H1 (cell line): ENCODE results near the gene BBS5. TPM values are rescaled to one million over a fixed set of nuclear protein-coding genes. Genes with fewer than 3 reads are reported as not detected.

Experiments
- CTCF ChIA-PET: fragments of 300-600 bp; sonication (Branson Sonifier 250); formaldehyde crosslinking; loops from one replicate; lab custom pipeline; 2021; ENCODE audit not compliant: partially characterized antibody; lab: Charles Lee
- POLR2A ChIA-PET: fragments of 300-600 bp; sonication (Branson Sonifier 250); formaldehyde crosslinking; loops from one replicate; lab custom pipeline; 2021; ENCODE audit warnings: inconsistent platforms; ENCODE audit not compliant: partially characterized antibody; lab: Charles Lee
- DNase-seq, 2 experiments: peaks; one replicate each; pipeline versions ENCODE4 v3.0.0 to v3.0.0-alpha.2; 2010 to 2022; ENCODE audit warnings: low spot score in 2 of 2, low read depth in 1 of 2, mixed read lengths in 1 of 2
- FAIRE-seq: peaks from 2 replicates; lab custom pipeline; 2011; peaks lifted over from hg19 to GRCh38; lab: Jason Lieb, UNC
- H2AFZ ChIP-seq: 2 replicates; pipeline ENCODE4 v1.8.1; 2012; ENCODE audit warnings: low read length, inconsistent platforms
- H2AK5ac ChIP-seq: 2 replicates; pipeline ENCODE4 v1.6.1; 2013; ENCODE audit warnings: low read depth, low read length
- H2BK120ac ChIP-seq: replicated peaks from 2 replicates; pipeline ENCODE3; 2013; ENCODE audit warnings: low read depth, low read length, inconsistent platforms
- H2BK12ac ChIP-seq: 2 replicates; pipeline ENCODE4 v1.6.1; 2013; ENCODE audit warnings: low read depth, low read length
- H2BK15ac ChIP-seq: 2 replicates; pipeline ENCODE4 v1.6.1; 2013; ENCODE audit warnings: low read length
- H2BK20ac ChIP-seq: 2 replicates; pipeline ENCODE4 v1.6.1; 2013; ENCODE audit warnings: low read length
- H2BK5ac ChIP-seq: 2 replicates; pipeline ENCODE4 v1.6.1; 2013; ENCODE audit warnings: low read depth, low read length
- H3K14ac ChIP-seq: 2 replicates; pipeline ENCODE4 v1.6.1; 2013; ENCODE audit warnings: inconsistent platforms; ENCODE audit not compliant: insufficient read length
- H3K18ac ChIP-seq: 2 replicates; pipeline ENCODE4 v1.6.1; 2013; ENCODE audit warnings: low read length; ENCODE audit errors: extremely low read depth
- H3K23ac ChIP-seq: 2 replicates; pipeline ENCODE4 v1.6.1; 2013; ENCODE audit warnings: inconsistent platforms; ENCODE audit not compliant: insufficient read length
- H3K23me2 ChIP-seq: 2 replicates; pipeline ENCODE4 v1.6.1; 2013; ENCODE audit warnings: low read depth, low read length
- H3K27ac ChIP-seq: 2 replicates; pipeline ENCODE4 v1.6.1; 2011; ENCODE audit warnings: low read depth, low read length, inconsistent platforms
- H3K27me3 ChIP-seq, 4 experiments: replicated peaks in 1 of 4; 1 replicate in 1 of 4; 2 replicates in 3 of 4; pipeline versions ENCODE4 v1.6.1 to v1.8.1; 2011 to 2013; ENCODE audit warnings: low read length in 3 of 4, mild to moderate bottlenecking in 3 of 4, inconsistent platforms in 2 of 4, mixed read lengths in 2 of 4, moderate library complexity in 1 of 4; ENCODE audit not compliant: control insufficient read depth in 3 of 4, insufficient read depth in 3 of 4; ENCODE audit errors: extremely low read depth in 1 of 4
- H3K36me3 ChIP-seq, 4 experiments: 2 replicates each; pipeline versions ENCODE4 v1.6.1 to v1.8.1; 2011 to 2013; ENCODE audit warnings: mild to moderate bottlenecking in 4 of 4, low read length in 3 of 4, moderate library complexity in 2 of 4, control low read depth in 1 of 4, inconsistent platforms in 1 of 4; ENCODE audit not compliant: insufficient read depth in 4 of 4, control insufficient read depth in 2 of 4
- H3K4ac ChIP-seq: replicated peaks from 2 replicates; pipeline ENCODE3; 2013; ENCODE audit warnings: low read length, low read depth, mixed read lengths, inconsistent platforms; ENCODE audit not compliant: insufficient read length
- H3K4me1 ChIP-seq, 4 experiments: replicated peaks in 1 of 4; 1 replicate in 1 of 4; 2 replicates in 3 of 4; pipeline versions ENCODE4 v1.6.1 to v1.8.1; 2011 to 2013; ENCODE audit warnings: low read length in 3 of 4, inconsistent platforms in 2 of 4, mixed read lengths in 1 of 4; ENCODE audit not compliant: insufficient read depth in 4 of 4, control insufficient read depth in 3 of 4
- H3K4me2 ChIP-seq, 2 experiments: 2 replicates each; pipeline versions ENCODE4 v1.6.1 to v1.8.1; 2011 to 2013; ENCODE audit warnings: low read depth in 2 of 2, low read length in 2 of 2, control low read depth in 1 of 2, inconsistent platforms in 1 of 2, mild to moderate bottlenecking in 1 of 2; ENCODE audit not compliant: insufficient read depth in 1 of 2
- H3K4me3 ChIP-seq, 4 experiments: fragments of 200-600, 300-600 bp in 1 of 4; sonication (generic), shearing (Covaris generic), sonication (Bioruptor Twin) in 1 of 4; 2 replicates each; pipeline versions ENCODE4 v1.5.1 to v1.8.1; 2011 to 2016; ENCODE audit warnings: low read length in 4 of 4, low read depth in 3 of 4, control low read depth in 2 of 4, inconsistent platforms in 2 of 4, mild to moderate bottlenecking in 2 of 4, mixed read lengths in 1 of 4, moderate library complexity in 1 of 4; ENCODE audit not compliant: insufficient read depth in 2 of 4; ENCODE audit errors: extremely low read depth in 1 of 4
- H3K56ac ChIP-seq: replicated peaks from 2 replicates; pipeline ENCODE3; 2013; ENCODE audit warnings: low read depth, mild to moderate bottlenecking, mixed read lengths, low read length, inconsistent platforms; ENCODE audit not compliant: insufficient read length
- H3K79me1 ChIP-seq: 2 replicates; pipeline ENCODE4 v1.6.1; 2013; ENCODE audit warnings: low read depth, low read length, control low read depth
- H3K79me2 ChIP-seq, 2 experiments: 2 replicates each; pipeline versions ENCODE4 v1.6.1 to v1.8.1; 2012 to 2013; ENCODE audit warnings: low read length in 2 of 2, mild to moderate bottlenecking in 2 of 2, inconsistent platforms in 1 of 2; ENCODE audit not compliant: insufficient read depth in 2 of 2, control insufficient read depth in 1 of 2
- H3K9ac ChIP-seq, 4 experiments: replicated peaks in 1 of 4; 1 replicate in 1 of 4; 2 replicates in 3 of 4; pipeline versions ENCODE4 v1.6.1 to v1.8.1; 2011 to 2013; ENCODE audit warnings: low read depth in 3 of 4, low read length in 3 of 4, control low read depth in 2 of 4, mild to moderate bottlenecking in 2 of 4, moderate library complexity in 2 of 4, inconsistent platforms in 1 of 4; ENCODE audit errors: extremely low read depth in 1 of 4
- H3K9me3 ChIP-seq, 2 experiments: 2 replicates each; pipeline versions ENCODE4 v1.6.1 to v1.8.1; 2012 to 2013; ENCODE audit warnings: mild to moderate bottlenecking in 2 of 2, moderate library complexity in 2 of 2, control low read depth in 1 of 2, inconsistent platforms in 1 of 2, low read depth in 1 of 2, low read length in 1 of 2, mixed read lengths in 1 of 2; ENCODE audit not compliant: insufficient read depth in 2 of 2
- H4K20me1 ChIP-seq, 2 experiments: replicated peaks in 1 of 2; 2 replicates each; pipeline versions ENCODE3 to v1.8.1; 2011 to 2013; ENCODE audit warnings: inconsistent platforms in 2 of 2, low read length in 2 of 2, mild to moderate bottlenecking in 1 of 2; ENCODE audit not compliant: insufficient read depth in 2 of 2, control insufficient read depth in 1 of 2
- H4K5ac ChIP-seq: 2 replicates; pipeline ENCODE4 v1.6.1; 2013; ENCODE audit warnings: low read length, low read depth, mixed read lengths, inconsistent platforms; ENCODE audit not compliant: insufficient read length
- H4K8ac ChIP-seq: 2 replicates; pipeline ENCODE4 v1.8.0; 2013; ENCODE audit warnings: mild to moderate bottlenecking, moderate library complexity, low read length, inconsistent platforms; ENCODE audit not compliant: insufficient read depth; ENCODE audit errors: extremely low read depth
- H4K91ac ChIP-seq: replicated peaks from 2 replicates; pipeline ENCODE3; 2013; ENCODE audit warnings: low read length, mixed read lengths, inconsistent platforms; ENCODE audit not compliant: insufficient read length
- ASH2L ChIP-seq: fragments of 200-600, 300-600 bp; sonication (generic); IDR thresholded peaks from one replicate; pipeline ENCODE4 v1.7.1; 2017; ENCODE audit warnings: low read length
- BCL11A ChIP-seq, 2 experiments: IDR thresholded peaks; one replicate each; pipeline ENCODE4 v1.6.1; 2011; ENCODE audit warnings: low read depth in 2 of 2, low read length in 2 of 2, mild to moderate bottlenecking in 2 of 2
- CHD1 ChIP-seq: IDR thresholded peaks from 2 replicates; pipeline ENCODE4 v1.6.1; 2012; ENCODE audit warnings: low read depth, low read length, improper control_type of control experiment
- GABPA ChIP-seq: IDR thresholded peaks from 2 replicates; pipeline ENCODE4 v1.6.1; 2011; ENCODE audit warnings: mild to moderate bottlenecking, low read length, moderate library complexity, borderline replicate concordance; ENCODE audit not compliant: insufficient read depth
- MAFK ChIP-seq: IDR thresholded peaks from 2 replicates; pipeline ENCODE4 v1.6.1; 2012; ENCODE audit warnings: low read depth, mild to moderate bottlenecking, improper control_type of control experiment, low read length
- NRF1 ChIP-seq: IDR thresholded peaks from 2 replicates; pipeline ENCODE4 v1.6.1; 2011; ENCODE audit warnings: mild to moderate bottlenecking, low read depth, low read length, improper control_type of control experiment
- PHF8 ChIP-seq: fragments of 200-600 bp; sonication (generic); conservative IDR thresholded peaks from 2 replicates; pipeline ENCODE4 v1.7.1; 2012; ENCODE audit warnings: low read depth, mild to moderate bottlenecking, inconsistent platforms, low read length, moderate library complexity
- polyA plus RNA-seq, 7 experiments: library from polyadenylated mRNA; depleted of rRNA in 3 of 7; stranded (reverse) in 5 of 7; unstranded in 2 of 7; fragments of >200 nt in 5 of 7; fragments of 200-250 nt in 2 of 7; gene quantifications; 1 replicate in 5 of 7; 2 replicates in 1 of 7; 4 replicates in 1 of 7; pipeline versions ENCODE4 v1.2.1 to v1.2.3, GENCODE V29; 2011 to 2013; ENCODE audit warnings: missing spikeins in 2 of 7, mixed read lengths in 2 of 7
- total RNA-seq: library from RNA; stranded (reverse); fragmentation: NEBNext Ultra II Directional; extraction: Animal tissue kit (Norgen Biotek cat#: 25700); gene quantifications from 2 replicates; pipeline ENCODE4 v1.2.1, GENCODE V29; 2021
- TF ChIP-seq, protein P1 (sequence below), 3 experiments: IDR thresholded peaks; 1 replicate in 2 of 3; 2 replicates in 1 of 3; pipeline versions ENCODE4 v1.5.1 to v1.6.1; 2011; ENCODE audit warnings: low read length in 3 of 3, mild to moderate bottlenecking in 3 of 3, inconsistent platforms in 2 of 3, low read depth in 1 of 3, moderate library complexity in 1 of 3; ENCODE audit not compliant: insufficient read depth in 1 of 3; ENCODE audit errors: control extremely low read depth in 1 of 3

The BBS5 gene
- total and polyA plus RNA-seq, 2 of the 8 experiments (the other 6 are each of a cell fraction or from before 2014, with no cell fraction given) = 0.20 to 0.36 TPM

DNA sequence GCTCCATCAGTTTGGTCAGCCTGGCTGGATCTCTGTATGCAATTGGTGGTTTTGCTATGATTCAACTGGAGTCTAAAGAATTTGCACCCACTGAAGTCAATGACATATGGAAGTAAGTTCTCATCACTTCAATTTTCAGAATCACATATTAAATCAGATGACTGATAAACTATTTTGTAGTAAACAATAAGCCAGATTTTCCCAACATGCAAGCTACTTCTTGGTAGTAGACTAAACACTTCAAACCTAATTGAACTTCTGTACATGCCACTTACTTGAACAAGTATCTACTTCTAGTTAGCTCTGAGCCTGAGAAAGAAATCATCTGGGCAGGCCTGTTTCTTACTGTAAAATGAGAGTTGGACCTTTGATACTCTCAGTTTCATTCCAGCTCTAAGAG is 41.6 kb downstream of the BBS5 start:
- Histone ChIP-seq H3K4me3 (no peak overlapping the region), H3K14ac (no peak overlapping the region), H4K91ac (no peak overlapping the region), H2BK15ac (no peak overlapping the region), H3K18ac (no peak overlapping the region), H3K4ac (no peak overlapping the region), H3K56ac (no peak overlapping the region), H2AK5ac (no peak overlapping the region), H3K79me1 (no peaks in the 10 kb centered on the region), H4K8ac (no peak overlapping the region), H3K4me2 (no peak overlapping the region), H4K5ac (no peak overlapping the region), H3K23me2 (no peaks in the 10 kb centered on the region; the same call in 1 of the 2 replicates), H2BK20ac (no peak overlapping the region), H2BK120ac (no peak overlapping the region), H3K27ac (no peak overlapping the region), H2BK12ac (no peak overlapping the region), H3K79me2 (no peaks in the 10 kb centered on the region), H3K23ac (no peak overlapping the region), H3K9me3 (no peaks in the 10 kb centered on the region), H3K4me1 (no peaks in the 10 kb centered on the region), H2AFZ (no peak overlapping the region), H3K36me3 (no peaks in the 10 kb centered on the region), H4K20me1 (no peaks in the 10 kb centered on the region), H2BK5ac (no peak overlapping the region), H3K27me3 (no peaks in the 10 kb centered on the region), H3K9ac (no peak overlapping the region)
- ChIA-PET POLR2A (interaction anchor here (1.0 kb wide), 1 partner anchor 256 kb away, joined by 3 read pairs; no protein-coding TSS in a partner anchor), CTCF (interaction anchor here (0.9 to 2.3 kb wide), 4 partner anchors 10 to 68 kb away, joined by 3 to 10 read pairs (median 4); partner anchors contain the start of gene BBS5)
- DNase-seq = no peak
- no peak for TF ChIP-seq PHF8
- TF ChIP-seq, protein P1, sequence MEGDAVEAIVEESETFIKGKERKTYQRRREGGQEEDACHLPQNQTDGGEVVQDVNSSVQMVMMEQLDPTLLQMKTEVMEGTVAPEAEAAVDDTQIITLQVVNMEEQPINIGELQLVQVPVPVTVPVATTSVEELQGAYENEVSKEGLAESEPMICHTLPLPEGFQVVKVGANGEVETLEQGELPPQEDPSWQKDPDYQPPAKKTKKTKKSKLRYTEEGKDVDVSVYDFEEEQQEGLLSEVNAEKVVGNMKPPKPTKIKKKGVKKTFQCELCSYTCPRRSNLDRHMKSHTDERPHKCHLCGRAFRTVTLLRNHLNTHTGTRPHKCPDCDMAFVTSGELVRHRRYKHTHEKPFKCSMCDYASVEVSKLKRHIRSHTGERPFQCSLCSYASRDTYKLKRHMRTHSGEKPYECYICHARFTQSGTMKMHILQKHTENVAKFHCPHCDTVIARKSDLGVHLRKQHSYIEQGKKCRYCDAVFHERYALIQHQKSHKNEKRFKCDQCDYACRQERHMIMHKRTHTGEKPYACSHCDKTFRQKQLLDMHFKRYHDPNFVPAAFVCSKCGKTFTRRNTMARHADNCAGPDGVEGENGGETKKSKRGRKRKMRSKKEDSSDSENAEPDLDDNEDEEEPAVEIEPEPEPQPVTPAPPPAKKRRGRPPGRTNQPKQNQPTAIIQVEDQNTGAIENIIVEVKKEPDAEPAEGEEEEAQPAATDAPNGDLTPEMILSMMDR (IDR thresholded peaks at IDR 0.05; ENCODE audit: control extremely low read depth in 1 of 3, insufficient read depth in 1 of 3, low read depth in 1 of 3, low read length in 3 of 3) = no peak
- TF ChIP-seq CHD1 = no peak
- TF ChIP-seq BCL11A (IDR thresholded peaks at IDR 0.05; ENCODE audit: low read depth in 2 of 2, low read length in 2 of 2) = no peak
- no peak for TF ChIP-seq ASH2L
- no peak for TF ChIP-seq MAFK
- no peak for TF ChIP-seq GABPA
- no peak for TF ChIP-seq NRF1
- no peak for FAIRE-seq
